PC-9 (cell line): ENCODE results near the gene SLC15A1. TPM values are rescaled to one million over a fixed set of nuclear protein-coding genes. Genes with fewer than 3 reads are reported as not detected.

Experiments
- BruUV-seq: library from RNA; stranded (reverse); fragments of 400-500 nt; replicated peaks from 2 replicates; lab custom pipeline; 2021; lab: Mats Ljungman, UMichigan
- CTCF ChIA-PET: fragments of 300-600 bp; sonication (Branson Sonifier 250); formaldehyde crosslinking; loops from one replicate; lab custom pipeline; 2022; ENCODE audit warnings: antibody characterized with exemption; lab: Charles Lee
- POLR2A ChIA-PET: fragments of 300-600 bp; sonication (Branson Sonifier 250); formaldehyde crosslinking; loops from one replicate; lab custom pipeline; 2022; ENCODE audit warnings: antibody characterized with exemption; ENCODE audit not compliant: unreplicated experiment; lab: Charles Lee
- DNase-seq, 2 experiments: peaks; one replicate each; pipeline versions ENCODE4 v3.0.0 to v3.0.0-alpha.2; 2015 to 2022; ENCODE audit warnings: mixed read lengths in 1 of 2
- H2AFZ ChIP-seq: fragments of 200-600 bp; sonication (generic); 2 replicates; pipeline ENCODE4 v1.8.1; 2017; ENCODE audit warnings: antibody characterized with exemption
- H3F3A ChIP-seq: fragments of 200-600 bp; sonication (generic); 2 replicates; pipeline ENCODE4 v1.8.1; 2017; ENCODE audit warnings: antibody characterized with exemption, mild to moderate bottlenecking, low read depth; ENCODE audit not compliant: insufficient read depth
- H3K27ac ChIP-seq: fragments of 200-600 bp; sonication (generic); 2 replicates; pipeline ENCODE4 v1.6.1; 2016; ENCODE audit warnings: mixed run types
- H3K27me3 ChIP-seq: fragments of 200-600 bp; sonication (generic); 2 replicates; pipeline ENCODE4 v1.6.1; 2016; ENCODE audit warnings: low read depth, mixed run types; ENCODE audit not compliant: insufficient read depth
- H3K36me3 ChIP-seq: fragments of 200-600 bp; sonication (generic); 2 replicates; pipeline ENCODE4 v1.6.1; 2016; ENCODE audit warnings: low read depth, mixed run types
- H3K4me1 ChIP-seq: fragments of 200-600 bp; sonication (generic); replicated peaks from 2 replicates; pipeline ENCODE4 v1.6.1; 2016; ENCODE audit warnings: mixed run types; ENCODE audit not compliant: insufficient read depth
- H3K4me2 ChIP-seq: fragments of 200-600 bp; sonication (generic); 2 replicates; pipeline ENCODE4 v1.6.1; 2017; ENCODE audit warnings: mixed run types
- H3K4me3 ChIP-seq: fragments of 200-600 bp; sonication (generic); 2 replicates; pipeline ENCODE4 v1.6.1; 2016; ENCODE audit warnings: mixed run types
- H3K79me2 ChIP-seq: fragments of 200-600 bp; sonication (generic); 2 replicates; pipeline ENCODE4 v1.6.1; 2017; ENCODE audit warnings: low read depth, mixed run types
- H3K9me2 ChIP-seq: fragments of 200-600 bp; sonication (generic); 2 replicates; pipeline ENCODE4 v1.8.1; 2017; ENCODE audit warnings: mild to moderate bottlenecking; ENCODE audit not compliant: insufficient read depth
- H3K9me3 ChIP-seq: fragments of 200-600 bp; sonication (generic); 2 replicates; pipeline ENCODE4 v1.8.1; 2016; ENCODE audit warnings: low read depth; ENCODE audit not compliant: insufficient read depth
- H4K20me1 ChIP-seq: fragments of 200-600 bp; sonication (generic); 2 replicates; pipeline ENCODE4 v1.8.1; 2017; ENCODE audit not compliant: insufficient read depth
- CTCF ChIP-seq: fragments of 200-600 bp; sonication (generic); conservative IDR thresholded peaks from 2 replicates; pipeline ENCODE4 v1.6.1; 2017; ENCODE audit warnings: mixed run types, antibody characterized with exemption, mild to moderate bottlenecking, moderate library complexity
- EZH2 ChIP-seq: fragments of 200-600 bp; sonication (generic); IDR thresholded peaks from 2 replicates; pipeline ENCODE4 v1.8.0; 2017; ENCODE audit warnings: antibody characterized with exemption, low read depth
- intact Hi-C: fragments of 100-400 bp; cut with micrococcal nuclease; formaldehyde crosslinking; loops from one replicate; pipeline ENCODE4 v1.10.0; 2022; ENCODE audit not compliant: unreplicated experiment
- total RNA-seq: library from RNA; stranded (reverse); gene quantifications from 2 replicates; pipeline ENCODE4 v1.2.3, GENCODE V29; 2021

SLC15A1 gene
- total RNA-seq, 1 experiment from 2014 or later: 0.55 TPM

- Histone ChIP-seq H3K4me2 (no peak overlapping the region), H3F3A (peaks cover 12% of the 10 kb centered on the region), H3K9me2 (no peaks in the 10 kb centered on the region), H3K4me3 (no peak overlapping the region), H3K27me3 (no peaks in the 10 kb centered on the region), H3K79me2 (no peaks in the 10 kb centered on the region), H3K4me1 (peaks cover 11% of the 10 kb centered on the region), H3K36me3 (no peaks in the 10 kb centered on the region), H3K9me3 (peaks cover 5% of the 10 kb centered on the region; the same call in 1 of the 2 replicates), H3K27ac (no peak overlapping the region), H4K20me1 (no peaks in the 10 kb centered on the region), H2AFZ (no peak overlapping the region)
- no TSS peak for BruUV-seq
- ChIA-PET CTCF (no interaction called here), POLR2A (no interaction called here)
- intact Hi-C loops: loop anchor here (5.0 kb wide), 1 partner anchor 103 kb away; no protein-coding TSS in a partner anchor
- TF ChIP-seq EZH2 (no peak), CTCF (no peak)
- DNase-seq: no peak
These were observed 22.9 kb upstream of the SLC15A1 start for GRCh38 chr13:98775386-98775785.

- Histone ChIP-seq H4K20me1 (no peaks in the 10 kb centered on the region), H3K36me3 (no peaks in the 10 kb centered on the region), H3K4me3 (no peak overlapping the region), H3K9me3 (peaks cover 10% of the 10 kb centered on the region; the same call in 1 of the 2 replicates), H3F3A (peaks cover 12% of the 10 kb centered on the region), H3K27ac (no peak overlapping the region), H3K27me3 (no peaks in the 10 kb centered on the region), H3K79me2 (no peaks in the 10 kb centered on the region), H3K9me2 (no peaks in the 10 kb centered on the region), H3K4me2 (no peak overlapping the region), H2AFZ (no peak overlapping the region), H3K4me1 (peaks cover 11% of the 10 kb centered on the region)
- DNase-seq: no peak
- TF ChIP-seq EZH2: no peak
- TF ChIP-seq CTCF: no peak
- no TSS peak for BruUV-seq
- CTCF ChIA-PET: no interaction called here
- POLR2A ChIA-PET: no interaction called here
- intact Hi-C loops: loop anchor here (5.0 kb wide), 1 partner anchor 102 kb away; no protein-coding TSS in a partner anchor
These were observed 22.3 kb upstream of the SLC15A1 start for GRCh38 chr13:98774776-98775175.

- Histone ChIP-seq H3K79me2 (no peaks in the 10 kb centered on the region), H3F3A (peaks cover 12% of the 10 kb centered on the region), H2AFZ (no peak overlapping the region), H3K9me2 (no peaks in the 10 kb centered on the region), H3K36me3 (no peaks in the 10 kb centered on the region), H3K4me1 (peaks cover 11% of the 10 kb centered on the region), H3K27ac (no peak overlapping the region), H4K20me1 (no peaks in the 10 kb centered on the region), H3K4me3 (no peak overlapping the region), H3K4me2 (no peak overlapping the region), H3K9me3 (peaks cover 18% of the 10 kb centered on the region; the same call in 1 of the 2 replicates), H3K27me3 (no peaks in the 10 kb centered on the region)
- intact Hi-C loops: no loop called here
- TF ChIP-seq EZH2 (no peak), CTCF (no peak)
- no TSS peak for BruUV-seq
- DNase-seq: no peak
- POLR2A ChIA-PET: no interaction called here
- CTCF ChIA-PET: no interaction called here
These were observed 21.4 kb upstream of the SLC15A1 start for GRCh38 chr13:98773921-98774320.
